ENCODE data around the gene DRD3.

The DRD3 gene

GRCh38 chr3:114186501-114186900 is 7.6 kb upstream of the DRD3 start:
- no peak for TF ChIP-seq CTCF (IDR thresholded peaks at IDR 0.05; ENCODE audit: extremely low read depth, missing control alignments)
- no peak for DNase-seq (ENCODE audit: low spot score)

GRCh38 chr3:114179575-114179974 is 723 bp upstream of the DRD3 start:
- DNase-seq (ENCODE audit: low spot score): no peak
- peak; percentile 7 for TF ChIP-seq CTCF (IDR thresholded peaks at IDR 0.05; ENCODE audit: extremely low read depth, missing control alignments)

GRCh38 chr3:114176890-114177289 is 2.0 kb downstream of the DRD3 start:
- TF ChIP-seq CTCF (IDR thresholded peaks at IDR 0.05; ENCODE audit: extremely low read depth, missing control alignments): no peak
- DNase-seq (ENCODE audit: low spot score): no peak

GRCh38 chr3:114176487-114176886 is 2.4 kb downstream of the DRD3 start:
- DNase-seq (ENCODE audit: low spot score): no peak
- TF ChIP-seq CTCF (IDR thresholded peaks at IDR 0.05; ENCODE audit: extremely low read depth, missing control alignments): no peak

GRCh38 chr3:114175204-114175987 is 3.5 kb downstream of the DRD3 start:
- no peak for DNase-seq (ENCODE audit: low spot score)
- no peak for TF ChIP-seq CTCF (IDR thresholded peaks at IDR 0.05; ENCODE audit: extremely low read depth, missing control alignments)

GRCh38 chr3:114171677-114172076 is 7.2 kb downstream of the DRD3 start:
- TF ChIP-seq CTCF (IDR thresholded peaks at IDR 0.05; ENCODE audit: extremely low read depth, missing control alignments): no peak
- DNase-seq (ENCODE audit: low spot score): no peak

GRCh38 chr3:114168150-114168549 is 10.7 kb downstream of the DRD3 start:
- no peak for TF ChIP-seq CTCF (IDR thresholded peaks at IDR 0.05; ENCODE audit: extremely low read depth, missing control alignments)
- no peak for DNase-seq (ENCODE audit: low spot score)

All from GM20000 (cell line).